Inferior parietal cortex (tissue), 1 donor: ENCODE results near the gene PTPRM.

ENCODE experiments used
- DNase-seq: peaks from one replicate; pipeline ENCODE4 v3.0.0-alpha.2; 2016; ENCODE audit errors: extremely low spot score

Gene PTPRM

GRCh38 chr18:7567474-7568425 lies 634 bp downstream of the PTPRM start:
- no peak for DNase-seq

- DNase-seq: no peak
Observed at GRCh38 chr18:7568426-7568825, 1.3 kb downstream of the PTPRM start.

- no peak for DNase-seq
Observed at GRCh38 chr18:7571626-7572025, 4.5 kb downstream of the PTPRM start.

GRCh38 chr18:7572822-7573221 lies 5.7 kb downstream of the PTPRM start:
- no peak for DNase-seq

GRCh38 chr18:7575465-7576028 lies 8.4 kb downstream of the PTPRM start:
- no peak for DNase-seq

GRCh38 chr18:7576077-7576476 lies 9.0 kb downstream of the PTPRM start:
- no peak for DNase-seq

GRCh38 chr18:7576685-7577084 lies 9.6 kb downstream of the PTPRM start:
- no peak for DNase-seq

- no peak for DNase-seq
Observed at GRCh38 chr18:7577706-7578105, 10.6 kb downstream of the PTPRM start.

GRCh38 chr18:7579176-7579917 lies 12.2 kb downstream of the PTPRM start:
- DNase-seq: no peak

- no peak for DNase-seq
Observed at GRCh38 chr18:7579918-7580542, 12.9 kb downstream of the PTPRM start.

GRCh38 chr18:7584646-7585275 lies 17.6 kb downstream of the PTPRM start:
- no peak for DNase-seq

GRCh38 chr18:7585276-7585670 lies 18.2 kb downstream of the PTPRM start:
- DNase-seq: no peak

GRCh38 chr18:7586379-7586778 lies 19.3 kb downstream of the PTPRM start:
- no peak for DNase-seq

- no peak for DNase-seq
Observed at GRCh38 chr18:7590826-7591560, 23.9 kb downstream of the PTPRM start.

- no peak for DNase-seq
Observed at GRCh38 chr18:7592305-7593071, 25.4 kb downstream of the PTPRM start.

GRCh38 chr18:7593218-7593819 lies 26.2 kb downstream of the PTPRM start:
- DNase-seq: no peak

- DNase-seq: no peak
Observed at GRCh38 chr18:7596147-7596546, 29.0 kb downstream of the PTPRM start.

- DNase-seq: no peak
Observed at GRCh38 chr18:7597500-7597899, 30.4 kb downstream of the PTPRM start.

- no peak for DNase-seq
Observed at GRCh38 chr18:7598167-7599047, 31.3 kb downstream of the PTPRM start.
